NT2/D1 (cell line): ENCODE measurements around the gene CACNA1C.

Source experiments
- DNase-seq: peaks from one replicate; pipeline ENCODE4 v3.0.0-alpha.2; 2011; ENCODE audit warnings: low read depth, low spot score
- H3K27me3 ChIP-seq: 2 replicates; pipeline ENCODE4 v1.6.0; 2011; ENCODE audit warnings: mild to moderate bottlenecking; ENCODE audit not compliant: insufficient read length, insufficient read depth
- H3K36me3 ChIP-seq: 2 replicates; pipeline ENCODE4 v1.6.1; 2011; ENCODE audit warnings: mild to moderate bottlenecking, low read length, mixed read lengths; ENCODE audit not compliant: insufficient read depth, insufficient read length
- H3K4me1 ChIP-seq: 2 replicates; pipeline ENCODE4 v1.5.1; 2011; ENCODE audit not compliant: insufficient read depth, insufficient read length
- H3K4me3 ChIP-seq: 2 replicates; pipeline ENCODE4 v1.5.1; 2011; ENCODE audit warnings: low read depth; ENCODE audit not compliant: insufficient read length
- H3K9ac ChIP-seq: 2 replicates; pipeline ENCODE4 v1.6.0; 2011; ENCODE audit warnings: low read depth; ENCODE audit not compliant: insufficient read length
- H3K9me3 ChIP-seq: 2 replicates; pipeline ENCODE4 v1.5.1; 2011; ENCODE audit warnings: mild to moderate bottlenecking, low read length; ENCODE audit not compliant: insufficient read depth
- SUZ12 ChIP-seq: IDR thresholded peaks from 2 replicates; pipeline ENCODE4 v1.6.1; 2011; ENCODE audit not compliant: insufficient read length, insufficient read depth; ENCODE audit errors: extremely low read depth
- YY1 ChIP-seq: IDR thresholded peaks from 2 replicates; pipeline ENCODE4 v1.6.1; 2011; ENCODE audit not compliant: insufficient read length, insufficient read depth
- ZNF274 ChIP-seq: IDR thresholded peaks from 2 replicates; pipeline ENCODE4 v1.6.1; 2011; ENCODE audit warnings: mild to moderate bottlenecking, low read depth, low read length

The CACNA1C gene

GRCh38 chr12:2283480-2283879 is 230.7 kb downstream of the CACNA1C start:
- no peaks in the 10 kb centered on the region for H3K27me3 ChIP-seq
- H3K4me1 ChIP-seq: peaks cover 25% of the 10 kb centered on the region
- DNase-seq: no peak

GRCh38 chr12:2283916-2284315 is 231.1 kb downstream of the CACNA1C start:
- Histone ChIP-seq H3K9me3 (0 out of 2 replicates have a peak, but pooled peaks cover 5% of the 10 kb centered on the region), H3K9ac (no peak overlapping the region), H3K27me3 (no peaks in the 10 kb centered on the region), H3K4me1 (peaks cover 27% of the 10 kb centered on the region), H3K4me3 (no peak overlapping the region), H3K36me3 (no peaks in the 10 kb centered on the region)
- no peak for DNase-seq
- TF ChIP-seq ZNF274 (no peak), SUZ12 (no peak), YY1 (no peak)

More at GRCh38 chr12:2283480-2283879, 230.7 kb downstream of the CACNA1C start:
- Histone ChIP-seq H3K9me3 (0 out of 2 replicates have a peak, but pooled peaks cover 5% of the 10 kb centered on the region), H3K36me3 (no peaks in the 10 kb centered on the region), H3K9ac (peak overlapping the region; percentile 0), H3K4me3 (no peak overlapping the region)
- TF ChIP-seq ZNF274: no peak
- TF ChIP-seq YY1: no peak
- TF ChIP-seq SUZ12: no peak

GRCh38 chr12:2284321-2284813 is 231.6 kb downstream of the CACNA1C start:
- no peaks in the 10 kb centered on the region for H3K27me3 ChIP-seq
- no peak overlapping the region for H3K4me3 ChIP-seq
- peaks cover 31% of the 10 kb centered on the region for H3K4me1 ChIP-seq
- TF ChIP-seq SUZ12 (no peak), YY1 (no peak), ZNF274 (no peak)
- no peak for DNase-seq
- 0 out of 2 replicates have a peak, but pooled peaks cover 5% of the 10 kb centered on the region for H3K9me3 ChIP-seq
- peak overlapping the region; percentile 6 for H3K9ac ChIP-seq
- H3K36me3 ChIP-seq: no peaks in the 10 kb centered on the region

GRCh38 chr12:2284857-2285256 is 232.1 kb downstream of the CACNA1C start:
- Histone ChIP-seq H3K9ac (no peak overlapping the region), H3K36me3 (no peaks in the 10 kb centered on the region), H3K27me3 (no peaks in the 10 kb centered on the region), H3K4me1 (peaks cover 36% of the 10 kb centered on the region), H3K4me3 (no peak overlapping the region), H3K9me3 (0 out of 2 replicates have a peak, but pooled peaks cover 5% of the 10 kb centered on the region)
- DNase-seq: peak; percentile 93
- TF ChIP-seq SUZ12 (no peak), YY1 (no peak), ZNF274 (no peak)

- Histone ChIP-seq H3K4me3 (no peak overlapping the region), H3K4me1 (peaks cover 39% of the 10 kb centered on the region), H3K9ac (no peak overlapping the region), H3K36me3 (no peaks in the 10 kb centered on the region), H3K27me3 (no peaks in the 10 kb centered on the region), H3K9me3 (0 out of 2 replicates have a peak, but pooled peaks cover 5% of the 10 kb centered on the region)
- no peak for DNase-seq
- TF ChIP-seq SUZ12 (no peak), ZNF274 (no peak), YY1 (no peak)
These were observed 232.7 kb downstream of the CACNA1C start for GRCh38 chr12:2285462-2285861.

GRCh38 chr12:2286047-2286446 is 233.3 kb downstream of the CACNA1C start:
- no peak overlapping the region for H3K4me3 ChIP-seq
- TF ChIP-seq YY1 (no peak), SUZ12 (no peak), ZNF274 (no peak)
- H3K4me1 ChIP-seq: peaks cover 39% of the 10 kb centered on the region
- H3K9me3 ChIP-seq: 0 out of 2 replicates have a peak, but pooled peaks cover 5% of the 10 kb centered on the region
- H3K27me3 ChIP-seq: no peaks in the 10 kb centered on the region
- H3K36me3 ChIP-seq: no peaks in the 10 kb centered on the region
- no peak for DNase-seq
- no peak overlapping the region for H3K9ac ChIP-seq

GRCh38 chr12:2286461-2287131 is 233.8 kb downstream of the CACNA1C start:
- Histone ChIP-seq H3K4me3 (no peak overlapping the region), H3K9me3 (0 out of 2 replicates have a peak, but pooled peaks cover under 1% of the 10 kb centered on the region), H3K27me3 (no peaks in the 10 kb centered on the region), H3K4me1 (peaks cover 41% of the 10 kb centered on the region), H3K9ac (no peak overlapping the region), H3K36me3 (no peaks in the 10 kb centered on the region)
- TF ChIP-seq YY1 (no peak), SUZ12 (no peak), ZNF274 (no peak)
- no peak for DNase-seq
